ENCODE data around the gene LIX1.

The LIX1 gene

DNA sequence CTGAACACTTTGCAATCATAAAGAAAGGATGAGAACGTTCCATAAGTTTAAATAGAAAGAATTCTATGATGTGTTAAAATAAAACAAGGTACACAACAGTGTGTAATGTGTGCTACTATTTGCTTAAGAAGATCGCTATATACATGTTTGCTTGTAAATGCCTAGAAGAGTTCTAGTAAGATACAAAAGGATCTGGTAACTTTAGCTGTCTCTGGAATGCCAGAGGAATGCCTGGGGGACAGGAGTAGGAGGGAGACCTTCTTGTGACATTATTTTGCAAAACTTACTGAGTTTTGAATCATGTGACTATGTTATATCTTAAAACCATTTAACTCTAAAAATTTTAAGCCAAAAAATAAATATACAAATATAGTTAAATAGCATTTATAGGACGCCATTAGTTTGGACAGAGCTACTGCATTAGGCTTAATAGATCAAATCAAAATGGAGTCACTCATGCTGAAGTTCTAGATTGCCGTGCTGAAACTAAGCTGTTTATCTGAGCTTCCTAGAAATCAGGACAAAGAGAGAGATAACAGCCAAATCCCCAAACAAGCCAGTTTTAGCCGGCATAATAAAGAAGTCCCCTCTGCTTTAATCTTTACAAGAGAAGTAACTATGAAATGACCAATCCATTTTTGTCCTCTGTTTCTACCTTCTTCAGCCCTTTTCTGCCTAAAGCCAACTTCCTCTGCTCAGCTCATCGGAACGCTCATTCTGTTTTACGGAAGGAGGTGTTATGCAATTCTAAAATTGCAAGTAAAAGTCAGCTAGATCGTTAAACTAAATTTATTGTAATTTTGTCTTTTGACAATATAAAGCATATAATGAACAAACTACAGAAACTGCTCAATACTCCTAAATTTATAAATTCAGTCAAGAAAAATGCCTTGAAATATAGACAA is 44.8 kb downstream of the LIX1 start:
- no peaks in the 10 kb centered on the region for H3K9me3 ChIP-seq (ENCODE audit: control insufficient read depth, low read length)
- H3K4me3 ChIP-seq (ENCODE audit: low read length) = no peak overlapping the region
- H3K9ac ChIP-seq (ENCODE audit: low read length) = no peak overlapping the region
- no peaks in the 10 kb centered on the region for H3K27me3 ChIP-seq (ENCODE audit: control insufficient read depth, insufficient read depth, low read length)
- no peaks in the 10 kb centered on the region for H3K4me1 ChIP-seq (ENCODE audit: control insufficient read depth, insufficient read depth, low read length)
- no peaks in the 10 kb centered on the region for H3K36me3 ChIP-seq (ENCODE audit: control insufficient read depth, insufficient read depth, low read length)

DNA sequence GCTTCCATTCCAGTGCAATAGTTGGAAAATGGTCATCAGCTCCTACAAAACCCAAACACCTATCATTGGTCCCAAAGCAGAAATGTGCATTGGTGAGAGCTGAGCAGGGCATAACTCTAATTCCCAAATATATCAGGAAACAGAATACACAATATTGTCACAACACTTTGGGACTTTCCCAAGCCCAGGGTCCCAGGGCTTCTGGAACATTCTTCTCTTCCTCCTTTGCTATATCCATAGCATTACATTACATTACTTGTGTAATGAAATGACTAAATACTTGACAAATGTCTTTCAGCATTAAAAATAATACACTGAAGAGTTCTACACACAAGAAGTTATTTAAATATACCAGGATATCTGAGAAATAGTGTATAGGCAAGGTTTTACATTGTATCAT is 45.6 kb downstream of the LIX1 start:
- Histone ChIP-seq H3K27me3 (ENCODE audit: control insufficient read depth, insufficient read depth, low read length) (no peaks in the 10 kb centered on the region), H3K4me3 (ENCODE audit: low read length) (no peak overlapping the region), H3K36me3 (ENCODE audit: control insufficient read depth, insufficient read depth, low read length) (no peaks in the 10 kb centered on the region), H3K9ac (ENCODE audit: low read length) (no peak overlapping the region), H3K4me1 (ENCODE audit: control insufficient read depth, insufficient read depth, low read length) (no peaks in the 10 kb centered on the region), H3K9me3 (ENCODE audit: control insufficient read depth, low read length) (no peaks in the 10 kb centered on the region)

DNA sequence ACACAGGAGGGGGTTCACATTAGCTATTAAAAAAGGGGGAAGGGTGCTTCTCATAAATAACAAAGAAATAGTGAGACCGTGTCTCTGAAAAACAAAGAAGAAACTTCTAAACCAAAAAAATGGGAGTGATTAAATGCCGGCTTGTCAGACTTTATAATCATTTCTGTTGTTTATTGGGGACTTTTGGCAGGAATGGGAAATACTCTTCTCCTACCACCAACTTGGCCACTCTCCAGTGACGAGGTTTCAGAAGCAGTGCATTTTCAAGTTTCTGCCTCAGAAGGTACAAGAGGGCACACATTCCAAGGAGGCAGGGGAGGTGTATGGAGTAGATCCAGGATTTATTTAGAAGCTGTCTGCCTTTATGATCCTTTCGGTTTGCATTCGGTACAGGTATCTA is 46.2 kb downstream of the LIX1 start:
- H3K9me3 ChIP-seq (ENCODE audit: control insufficient read depth, low read length) = no peaks in the 10 kb centered on the region
- no peaks in the 10 kb centered on the region for H3K36me3 ChIP-seq (ENCODE audit: control insufficient read depth, insufficient read depth, low read length)
- no peak overlapping the region for H3K9ac ChIP-seq (ENCODE audit: low read length)
- no peaks in the 10 kb centered on the region for H3K4me1 ChIP-seq (ENCODE audit: control insufficient read depth, insufficient read depth, low read length)
- H3K27me3 ChIP-seq (ENCODE audit: control insufficient read depth, insufficient read depth, low read length) = no peaks in the 10 kb centered on the region
- H3K4me3 ChIP-seq (ENCODE audit: low read length) = no peak overlapping the region

DNA sequence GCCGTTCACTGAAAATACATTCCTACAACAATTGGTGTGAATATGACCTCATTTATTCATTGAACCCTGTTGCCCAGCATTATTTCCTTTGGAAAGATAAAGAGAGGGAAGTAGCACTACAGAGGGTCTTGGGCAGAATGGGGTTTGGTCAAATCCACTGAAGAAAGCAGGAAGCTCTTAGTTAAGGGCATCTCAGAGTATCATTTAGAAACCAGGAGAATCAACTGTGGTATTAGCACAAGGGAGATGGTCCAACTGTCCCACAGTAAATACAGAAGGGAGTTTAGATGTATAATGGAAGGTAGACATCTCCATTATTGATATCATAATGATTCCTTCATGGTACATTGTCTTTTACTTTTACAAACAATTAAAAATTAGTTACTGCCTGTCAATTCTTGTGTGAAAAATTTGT is 47.1 kb downstream of the LIX1 start:
- Histone ChIP-seq H3K36me3 (ENCODE audit: control insufficient read depth, insufficient read depth, low read length) (no peaks in the 10 kb centered on the region), H3K4me1 (ENCODE audit: control insufficient read depth, insufficient read depth, low read length) (no peaks in the 10 kb centered on the region), H3K27me3 (ENCODE audit: control insufficient read depth, insufficient read depth, low read length) (no peaks in the 10 kb centered on the region), H3K4me3 (ENCODE audit: low read length) (no peak overlapping the region), H3K9me3 (ENCODE audit: control insufficient read depth, low read length) (no peaks in the 10 kb centered on the region), H3K9ac (ENCODE audit: low read length) (no peak overlapping the region)

DNA sequence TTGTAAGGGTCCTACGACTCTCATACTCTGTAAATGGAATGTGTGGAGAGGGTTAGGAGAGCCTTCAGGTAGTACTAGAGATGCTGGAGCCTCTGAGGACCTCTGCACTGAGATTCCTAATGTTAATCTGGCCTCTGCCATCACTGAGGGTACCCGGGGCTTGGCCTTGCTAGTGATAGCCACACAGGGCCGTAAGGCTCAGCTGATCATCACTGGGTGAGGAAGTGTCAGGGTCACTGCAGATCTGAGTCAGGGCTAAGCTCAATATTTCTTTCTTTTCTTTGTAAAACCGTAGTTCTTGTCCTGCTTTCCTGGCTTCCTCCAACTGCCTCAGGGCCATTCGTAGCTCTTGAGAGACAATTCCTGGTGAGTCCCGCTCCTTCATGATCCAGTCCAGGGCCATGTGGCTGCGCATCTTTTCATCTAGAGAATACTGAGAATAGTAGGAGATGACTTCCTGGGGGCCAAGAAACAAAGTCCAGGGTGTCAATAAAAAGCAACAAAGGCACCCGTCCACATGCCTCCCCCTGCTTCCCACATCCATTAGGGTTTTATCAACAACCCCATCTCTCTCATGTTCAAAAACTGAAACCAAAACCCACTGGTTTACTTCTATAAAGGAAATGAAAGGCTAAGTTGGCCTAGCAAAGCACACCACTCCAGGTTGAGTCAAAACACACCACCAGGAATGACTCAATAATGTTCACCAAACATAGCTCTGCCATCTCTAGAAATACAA is 47.7 kb downstream of the LIX1 start:
- no peak overlapping the region for H3K9ac ChIP-seq (ENCODE audit: low read length)

DNA sequence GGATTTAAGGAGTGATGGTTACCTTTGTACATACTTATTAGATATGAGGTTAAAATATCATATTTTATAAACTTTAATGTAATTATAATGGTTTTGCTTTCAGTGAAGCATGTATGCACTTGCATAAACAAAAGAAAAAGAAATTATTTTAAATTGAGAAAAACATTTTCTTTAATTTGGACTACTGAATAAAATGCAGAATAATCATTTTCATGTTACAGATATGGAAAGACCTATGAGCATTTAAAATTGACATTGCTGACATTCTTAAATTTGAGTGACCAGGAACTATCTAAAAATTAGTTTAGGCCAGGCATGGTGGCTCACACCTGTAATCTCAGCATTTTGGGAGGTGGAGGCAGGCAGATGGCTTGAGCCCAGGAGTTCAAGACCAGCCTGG is 49.2 kb downstream of the LIX1 start:
- H3K9me3 ChIP-seq (ENCODE audit: control insufficient read depth, low read length) = no peaks in the 10 kb centered on the region
- H3K4me1 ChIP-seq (ENCODE audit: control insufficient read depth, insufficient read depth, low read length) = no peaks in the 10 kb centered on the region
- no peaks in the 10 kb centered on the region for H3K27me3 ChIP-seq (ENCODE audit: control insufficient read depth, insufficient read depth, low read length)
- no peaks in the 10 kb centered on the region for H3K36me3 ChIP-seq (ENCODE audit: control insufficient read depth, insufficient read depth, low read length)
- H3K4me3 ChIP-seq (ENCODE audit: low read length) = no peak overlapping the region
- H3K9ac ChIP-seq (ENCODE audit: low read length) = no peak overlapping the region

More for the DNA sequence above, 47.7 kb downstream of the LIX1 start:
- Histone ChIP-seq H3K4me3 (ENCODE audit: low read length) (no peak overlapping the region), H3K27me3 (ENCODE audit: control insufficient read depth, insufficient read depth, low read length) (no peaks in the 10 kb centered on the region), H3K4me1 (ENCODE audit: control insufficient read depth, insufficient read depth, low read length) (no peaks in the 10 kb centered on the region), H3K36me3 (ENCODE audit: control insufficient read depth, insufficient read depth, low read length) (no peaks in the 10 kb centered on the region), H3K9me3 (ENCODE audit: control insufficient read depth, low read length) (no peaks in the 10 kb centered on the region)

DNA sequence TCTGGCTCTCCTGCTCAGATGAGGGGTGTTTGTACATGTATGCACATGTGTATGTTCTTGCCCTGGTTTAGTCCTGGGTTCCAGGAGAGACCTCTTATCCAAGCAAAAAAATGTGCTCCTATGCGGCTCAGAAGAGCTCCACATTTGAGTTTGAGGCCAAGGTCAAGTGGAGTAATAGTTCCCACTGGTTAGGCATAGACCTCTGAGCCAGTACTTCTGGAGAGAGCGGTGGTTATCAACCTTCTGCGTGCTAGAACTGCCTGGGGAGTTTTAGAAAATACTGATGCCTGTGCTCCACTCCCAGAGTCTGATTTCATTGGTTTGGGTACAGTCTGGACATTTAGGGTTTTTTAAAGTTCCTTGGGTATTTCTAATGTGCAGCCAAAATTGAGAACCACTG is 51.5 kb downstream of the LIX1 start:
- Histone ChIP-seq H3K36me3 (ENCODE audit: control insufficient read depth, insufficient read depth, low read length) (no peaks in the 10 kb centered on the region), H3K9ac (ENCODE audit: low read length) (no peak overlapping the region), H3K4me1 (ENCODE audit: control insufficient read depth, insufficient read depth, low read length) (no peaks in the 10 kb centered on the region), H3K4me3 (ENCODE audit: low read length) (no peak overlapping the region), H3K9me3 (ENCODE audit: control insufficient read depth, low read length) (no peaks in the 10 kb centered on the region), H3K27me3 (ENCODE audit: control insufficient read depth, insufficient read depth, low read length) (no peaks in the 10 kb centered on the region)

DNA sequence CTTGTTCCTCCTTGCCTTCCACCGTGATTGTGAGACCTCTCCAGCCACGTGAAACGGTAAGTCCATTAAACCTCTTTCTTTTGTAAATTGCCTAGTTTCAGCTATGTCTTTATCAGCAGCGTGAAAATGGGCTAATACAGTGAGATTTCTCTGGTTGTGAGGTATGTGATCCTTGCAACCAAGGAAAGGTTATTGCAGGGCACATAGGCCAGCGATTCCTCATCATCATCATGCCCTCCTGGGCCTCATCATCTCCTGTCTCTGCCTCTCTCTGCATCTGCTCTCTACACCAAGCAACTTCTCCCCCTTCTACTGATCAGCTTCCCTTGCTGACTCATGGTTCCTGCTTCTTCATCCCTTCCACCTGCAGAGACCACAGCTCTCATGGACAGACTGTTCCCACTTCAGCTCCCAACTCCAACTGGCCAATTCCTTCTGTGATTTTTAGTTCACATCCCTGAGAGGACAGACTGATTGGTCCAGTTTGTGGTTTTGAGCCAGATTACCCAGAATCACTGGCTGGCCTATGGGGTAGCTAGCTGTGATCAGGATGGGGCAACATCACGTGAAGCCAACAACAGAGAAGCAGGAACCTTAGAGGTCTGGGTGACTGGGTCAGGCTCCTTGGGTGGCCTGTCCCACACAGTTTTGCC is 53.1 kb downstream of the LIX1 start:
- no peak overlapping the region for H3K4me3 ChIP-seq (ENCODE audit: low read length)
- no peaks in the 10 kb centered on the region for H3K9me3 ChIP-seq (ENCODE audit: control insufficient read depth, low read length)
- H3K4me1 ChIP-seq (ENCODE audit: control insufficient read depth, insufficient read depth, low read length) = no peaks in the 10 kb centered on the region
- H3K36me3 ChIP-seq (ENCODE audit: control insufficient read depth, insufficient read depth, low read length) = no peaks in the 10 kb centered on the region
- H3K27me3 ChIP-seq (ENCODE audit: control insufficient read depth, insufficient read depth, low read length) = no peaks in the 10 kb centered on the region
- H3K9ac ChIP-seq (ENCODE audit: low read length) = no peak overlapping the region

DNA sequence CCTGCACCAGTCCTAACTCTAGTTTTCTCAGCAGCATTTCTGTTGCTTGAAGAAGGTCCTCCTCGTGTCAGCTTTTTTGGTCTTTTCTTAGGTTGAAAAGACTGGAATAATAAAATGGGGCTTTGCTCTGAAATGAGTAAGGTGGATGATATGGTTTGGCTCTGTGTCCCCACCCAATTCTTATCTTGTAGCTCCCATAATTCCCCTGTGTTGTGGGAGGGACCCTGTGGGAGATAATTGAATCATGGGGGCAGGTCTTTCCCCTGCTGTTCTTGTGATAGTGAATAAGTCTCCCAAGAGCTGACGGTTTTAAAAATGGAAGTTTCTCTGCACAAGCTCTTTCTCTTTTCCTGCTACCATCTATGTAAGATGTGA is 53.6 kb downstream of the LIX1 start:
- H3K9ac ChIP-seq (ENCODE audit: low read length) = no peak overlapping the region

DNA sequence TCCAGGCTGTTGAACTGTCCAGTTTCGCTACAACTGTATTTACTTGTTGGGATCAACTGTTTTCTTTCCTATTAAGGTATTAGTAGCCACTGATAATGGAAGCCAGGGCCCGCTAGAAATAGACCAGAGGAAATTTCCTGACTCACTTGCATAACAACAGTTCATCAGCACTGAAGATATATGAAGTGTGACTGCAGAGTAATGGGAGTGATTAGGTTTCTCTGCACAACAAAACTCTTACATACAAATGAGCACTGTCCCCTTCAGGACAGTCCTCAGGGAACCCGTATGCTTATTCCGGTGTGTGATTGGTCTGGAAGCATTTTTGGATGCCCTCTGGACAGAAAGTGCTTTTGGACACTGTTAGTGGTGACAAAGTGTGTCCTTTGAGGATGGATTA is 55.3 kb downstream of the LIX1 start:
- H3K4me1 ChIP-seq (ENCODE audit: control insufficient read depth, insufficient read depth, low read length) = peaks cover under 1% of the 10 kb centered on the region
- H3K27me3 ChIP-seq (ENCODE audit: control insufficient read depth, insufficient read depth, low read length) = no peaks in the 10 kb centered on the region
- H3K9me3 ChIP-seq (ENCODE audit: control insufficient read depth, low read length) = no peaks in the 10 kb centered on the region
- H3K9ac ChIP-seq (ENCODE audit: low read length) = no peak overlapping the region
- no peaks in the 10 kb centered on the region for H3K36me3 ChIP-seq (ENCODE audit: control insufficient read depth, insufficient read depth, low read length)
- H3K4me3 ChIP-seq (ENCODE audit: low read length) = no peak overlapping the region

More for the DNA sequence above, 53.6 kb downstream of the LIX1 start:
- Histone ChIP-seq H3K4me1 (ENCODE audit: control insufficient read depth, insufficient read depth, low read length) (no peaks in the 10 kb centered on the region), H3K4me3 (ENCODE audit: low read length) (no peak overlapping the region), H3K9me3 (ENCODE audit: control insufficient read depth, low read length) (no peaks in the 10 kb centered on the region), H3K36me3 (ENCODE audit: control insufficient read depth, insufficient read depth, low read length) (no peaks in the 10 kb centered on the region), H3K27me3 (ENCODE audit: control insufficient read depth, insufficient read depth, low read length) (no peaks in the 10 kb centered on the region)

DNA sequence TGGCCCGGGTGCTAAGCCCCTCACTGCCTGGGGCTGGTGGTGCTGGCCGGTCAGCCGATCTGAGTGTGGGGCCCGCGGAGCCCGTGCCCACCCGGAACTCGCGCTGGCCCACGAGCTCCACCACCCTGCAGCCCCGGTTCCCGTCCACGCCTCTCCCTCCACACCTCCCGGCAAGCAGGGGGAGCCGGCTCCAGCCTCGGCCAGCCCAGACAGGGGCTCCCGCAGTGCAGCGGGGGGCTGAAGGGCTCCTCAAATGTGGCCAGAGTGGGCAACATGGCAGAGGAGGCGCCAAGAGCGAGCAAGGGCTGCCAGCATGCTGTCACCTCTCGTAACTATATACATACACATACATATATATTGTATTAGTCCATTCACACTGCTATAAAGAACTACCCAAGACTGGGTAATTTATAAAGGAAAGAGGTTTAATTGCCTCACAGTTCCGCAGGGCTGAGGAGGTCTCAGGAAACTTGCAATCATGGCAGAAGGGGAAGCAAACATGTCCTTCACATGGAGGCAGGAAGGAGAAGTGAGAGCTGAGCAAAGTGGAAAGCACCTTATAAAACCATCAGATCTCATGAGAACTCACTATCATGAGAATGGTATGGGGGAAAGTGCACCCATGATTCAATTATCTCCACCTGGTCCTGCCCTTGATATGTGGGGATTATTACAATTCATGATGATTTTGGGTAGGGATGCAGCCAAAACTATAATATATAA is 56.8 kb downstream of the LIX1 start:
- no peaks in the 10 kb centered on the region for H3K9me3 ChIP-seq (ENCODE audit: control insufficient read depth, low read length)
- H3K4me1 ChIP-seq (ENCODE audit: control insufficient read depth, insufficient read depth, low read length) = peaks cover 8% of the 10 kb centered on the region
- no peaks in the 10 kb centered on the region for H3K27me3 ChIP-seq (ENCODE audit: control insufficient read depth, insufficient read depth, low read length)
- H3K9ac ChIP-seq (ENCODE audit: low read length) = no peak overlapping the region
- no peaks in the 10 kb centered on the region for H3K36me3 ChIP-seq (ENCODE audit: control insufficient read depth, insufficient read depth, low read length)
- no peak overlapping the region for H3K4me3 ChIP-seq (ENCODE audit: low read length)

Measured in mucosa of stomach (tissue), 1 donor.